Measurements from ENCODE around the gene DCP1A.
A peak's percentile ranks its signal among the peaks of the same experiment; 100 is the strongest.
"Not testable (repeated sequence)": the region's sequence is repeated elsewhere in the genome, so short reads cannot be mapped to it uniquely, and the experiment has no call there.

The DCP1A gene

GRCh38 chr3:53267766-53268165, 79.6 kb downstream of the DCP1A start:
- no peak for DNase-seq

- DNase-seq = no peak
Measured at GRCh38 chr3:53264718-53265117, 82.6 kb downstream of the DCP1A start.

GRCh38 chr3:53263907-53264306, 83.4 kb downstream of the DCP1A start:
- no peak for DNase-seq

- no peak for DNase-seq
Measured at GRCh38 chr3:53261712-53262111, 85.6 kb downstream of the DCP1A start.

- DNase-seq = no peak
Measured at GRCh38 chr3:53260286-53260785, 87.0 kb downstream of the DCP1A start.

GRCh38 chr3:53259427-53260259, 87.7 kb downstream of the DCP1A start:
- peak in 20 of 56 donors; percentile 11 to 62 (median 44) for DNase-seq

- DNase-seq = peak in 21 of 56 donors; percentile 16 to 67 (median 44)
Measured at GRCh38 chr3:53258600-53259426, 88.5 kb downstream of the DCP1A start.

- no peak for DNase-seq
Measured at GRCh38 chr3:53257465-53257864, 89.9 kb downstream of the DCP1A start.

GRCh38 chr3:53256704-53257055, 90.7 kb downstream of the DCP1A start:
- DNase-seq = no peak

GRCh38 chr3:53255775-53256703, 91.3 kb downstream of the DCP1A start, which contains the start of gene TKT:
Gene TKT, minus strand, starts transcription at chr3:53256022. Its CDS starts 80 bp downstream, at chr3:53255942.
- peak in 53 of 56 donors; percentile 26 to 92 (median 77) for DNase-seq

GRCh38 chr3:53255423-53255774, 91.9 kb downstream of the DCP1A start:
- peak in 15 of 56 donors; percentile 26 to 60 (median 49) for DNase-seq

- DNase-seq = peak in 28 of 56 donors; percentile 19 to 54 (median 42)
Measured at GRCh38 chr3:53254509-53255422, 92.6 kb downstream of the DCP1A start.

GRCh38 chr3:53253707-53254508, 93.4 kb downstream of the DCP1A start:
- DNase-seq = no peak

GRCh38 chr3:53252947-53253322, 94.4 kb downstream of the DCP1A start:
- not testable (repeated sequence) for DNase-seq

- no peak for DNase-seq
Measured at GRCh38 chr3:53252096-53252946, 95.0 kb downstream of the DCP1A start.

- peak in 1 of 56 donors; percentile 39 for DNase-seq
Measured at GRCh38 chr3:53250881-53251605, 96.3 kb downstream of the DCP1A start.

GRCh38 chr3:53250453-53250852, 96.9 kb downstream of the DCP1A start:
- no peak for DNase-seq

Data from amygdala (tissue), 56 donors.